GM13976 (cell line): ENCODE results near the gene ETNK1.

Experiments
- DNase-seq: peaks from one replicate; pipeline ENCODE4 v3.0.0; 2012; ENCODE audit warnings: low spot score
- CTCF ChIP-seq: IDR thresholded peaks from 2 replicates; pipeline ENCODE4 v1.5.1; 2012; ENCODE audit warnings: borderline replicate concordance, mild to moderate bottlenecking; ENCODE audit not compliant: insufficient read depth; ENCODE audit errors: extremely low read depth, missing control alignments, control extremely low read depth
- in situ Hi-C: fragments of 300-500 bp; cut with MboI; formaldehyde crosslinking; loops from one replicate; pipeline ENCODE4 v1.12.0; 2022; ENCODE audit warnings: low sequenced_read_pairs, mixed read lengths, inconsistent platforms; ENCODE audit not compliant: unreplicated experiment

ETNK1 gene

GRCh38 chr12:22729431-22729956 is 104.5 kb downstream of the ETNK1 start:
- no peak for DNase-seq
- in situ Hi-C loops = no loop called here
- TF ChIP-seq CTCF = no peak

GRCh38 chr12:22729957-22730443 is 105.0 kb downstream of the ETNK1 start:
- no peak for TF ChIP-seq CTCF
- DNase-seq = no peak
- in situ Hi-C loops = no loop called here

- in situ Hi-C loops = no loop called here
- DNase-seq = no peak
- no peak for TF ChIP-seq CTCF
These were observed 106.3 kb downstream of the ETNK1 start for GRCh38 chr12:22731236-22731635.

- TF ChIP-seq CTCF = no peak
- no peak for DNase-seq
These were observed 108.8 kb downstream of the ETNK1 start for GRCh38 chr12:22733756-22734155.

GRCh38 chr12:22738945-22739344 is 114.0 kb downstream of the ETNK1 start:
- no peak for DNase-seq
- TF ChIP-seq CTCF = no peak
- in situ Hi-C loops = no loop called here

More at GRCh38 chr12:22733756-22734155, 108.8 kb downstream of the ETNK1 start:
- in situ Hi-C loops = no loop called here
